Endodermal cell (in vitro differentiated cells): Measurements from ENCODE around the gene CARF. TPM values are rescaled to one million over a fixed set of nuclear protein-coding genes. Genes with fewer than 3 reads are reported as not detected.
"Not testable (repeated sequence)": the region's sequence is repeated elsewhere in the genome, so short reads cannot be mapped to it uniquely, and the experiment has no call there.

Experiments used
- DNase-seq: peaks from one replicate; pipeline ENCODE4 v3.0.0-alpha.2; 2017
- H3K27ac ChIP-seq: 2 replicates; pipeline ENCODE4 v1.5.1; 2013; ENCODE audit warnings: mild to moderate bottlenecking, low read depth, low read length, moderate library complexity
- H3K27me3 ChIP-seq: 2 replicates; pipeline ENCODE4 v1.6.1; 2013; ENCODE audit warnings: mild to moderate bottlenecking, low read length, moderate library complexity; ENCODE audit not compliant: insufficient read depth, control insufficient read depth, poor library complexity, severe bottlenecking
- H3K36me3 ChIP-seq: 2 replicates; pipeline ENCODE4 v1.7.0; 2013; ENCODE audit warnings: mild to moderate bottlenecking, low read length, moderate library complexity; ENCODE audit not compliant: control insufficient read depth, insufficient read depth
- H3K4me1 ChIP-seq: one replicate; pipeline ENCODE4 v1.7.0; 2013; ENCODE audit warnings: low read length; ENCODE audit not compliant: control insufficient read depth, insufficient read depth
- H3K4me3 ChIP-seq: 2 replicates; pipeline ENCODE4 v1.5.1; 2013; ENCODE audit warnings: mild to moderate bottlenecking, low read length, moderate library complexity
- H3K9ac ChIP-seq: 2 replicates; pipeline ENCODE4 v1.6.1; 2013; ENCODE audit warnings: mild to moderate bottlenecking, low read length, moderate library complexity; ENCODE audit not compliant: poor library complexity, severe bottlenecking; ENCODE audit errors: extremely low read depth
- H3K9me3 ChIP-seq: 2 replicates; pipeline ENCODE4 v1.6.1; 2013; ENCODE audit warnings: mild to moderate bottlenecking, low read length, moderate library complexity; ENCODE audit not compliant: control insufficient read depth
- H3K27ac Mint-ChIP-seq: 2 replicates; pipeline ENCODE4 v1.8.0; 2020; ENCODE audit warnings: mixed read lengths
- H3K27me3 Mint-ChIP-seq: 2 replicates; pipeline ENCODE4 v1.8.0; 2021; ENCODE audit warnings: mild to moderate bottlenecking, mixed read lengths; ENCODE audit not compliant: insufficient read depth
- H3K36me3 Mint-ChIP-seq: 2 replicates; pipeline ENCODE4 v1.8.0; 2020; ENCODE audit warnings: low read depth, mixed read lengths
- H3K4me1 Mint-ChIP-seq: 2 replicates; pipeline ENCODE4 v1.8.0; 2020; ENCODE audit warnings: mixed read lengths
- H3K4me3 Mint-ChIP-seq: 2 replicates; pipeline ENCODE4 v1.8.0; 2020; ENCODE audit warnings: mild to moderate bottlenecking, moderate library complexity, mixed read lengths
- H3K9me3 Mint-ChIP-seq: 2 replicates; pipeline ENCODE4 v1.8.0; 2020; ENCODE audit warnings: mild to moderate bottlenecking, mixed read lengths
- CTCF ChIP-seq: fragments of 200-600 bp; sonication (generic); conservative IDR thresholded peaks from 2 replicates; pipeline ENCODE4 v1.5.0; 2021; ENCODE audit warnings: antibody characterized with exemption, mild to moderate bottlenecking
- WGBS, 2 experiments: methylation state at CpG; one replicate each; pipeline versions ENCODE4 v1.1.5 to v1.1.7; 2013; ENCODE audit warnings: missing lambda C conversion rate in 2 of 2, mixed read lengths in 1 of 2; ENCODE audit not compliant: insufficient coverage in 1 of 2, insufficient read length in 1 of 2; 5-methylcytosine and 5-hydroxymethylcytosine counted together
- total RNA-seq, 2 donors: library from RNA; stranded (reverse); fragmentation: NEBNext Ultra II Directional in 1 of 2; extraction: Animal tissue kit (Norgen Biotek cat#: 25700) in 1 of 2; gene quantifications; 2 replicates in 1 of 2; 3 replicates in 1 of 2; pipeline ENCODE4 v1.2.1, GENCODE V29; 2021

CARF gene
- total RNA-seq, 2 donors from 2014 or later: 7.4 to 9.7 TPM

DNA sequence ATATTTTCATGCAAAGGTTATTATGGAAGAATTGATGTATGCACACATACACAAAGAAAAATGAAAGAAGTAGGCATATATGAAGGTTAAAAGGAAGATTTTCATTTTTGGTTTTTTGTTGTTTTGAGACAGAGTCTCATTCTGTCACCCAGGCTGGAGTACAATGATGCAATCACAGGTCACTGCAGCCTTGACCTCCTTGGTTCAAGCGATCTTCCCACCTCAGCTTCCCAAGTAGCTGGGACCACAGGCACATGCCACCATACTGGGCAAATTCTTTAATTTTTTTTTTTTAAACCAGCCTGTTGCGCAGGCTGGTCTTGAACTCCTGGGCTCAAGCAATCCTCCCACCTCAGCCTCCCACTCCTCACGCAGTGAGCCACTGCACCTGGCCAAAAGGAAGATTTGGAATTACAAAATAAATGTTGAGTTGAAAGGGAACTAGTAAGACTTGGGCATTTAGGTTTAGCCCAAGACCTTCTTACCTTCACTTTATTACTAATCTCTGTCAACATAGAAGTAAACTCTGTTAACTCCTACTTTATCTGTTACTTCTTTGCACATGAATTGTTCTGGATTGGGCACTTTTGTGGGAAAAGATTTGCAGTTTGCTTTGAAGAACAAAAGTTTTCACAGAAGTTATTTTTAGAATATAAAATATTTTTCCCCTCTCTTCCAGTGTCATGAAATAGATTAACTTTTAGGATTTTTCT, 70.9 kb downstream of the CARF start:
- TF ChIP-seq CTCF: no peak
- no peaks in the 10 kb centered on the region for H3K27me3 ChIP-seq
- H3K36me3 Mint-ChIP-seq: peaks cover 19% of the 10 kb centered on the region
- peaks cover 3% of the 10 kb centered on the region for H3K4me1 Mint-ChIP-seq
- WGBS, 2 experiments: 93 to 94% methylated on average over 2 to 3 of the region's 3 CpGs
- H3K27me3 Mint-ChIP-seq: no peaks in the 10 kb centered on the region
- no peak for DNase-seq
- H3K9me3 ChIP-seq: no peaks in the 10 kb centered on the region
- H3K27ac ChIP-seq: no peak overlapping the region
- no peaks in the 10 kb centered on the region for H3K4me1 ChIP-seq
- H3K36me3 ChIP-seq: peaks cover 6% of the 10 kb centered on the region
- no peak overlapping the region for H3K4me3 ChIP-seq
- peaks cover 10% of the 10 kb centered on the region for H3K9me3 Mint-ChIP-seq
- no peak overlapping the region for H3K27ac Mint-ChIP-seq
- H3K9ac ChIP-seq: no peak overlapping the region
- H3K4me3 Mint-ChIP-seq: no peak overlapping the region

DNA sequence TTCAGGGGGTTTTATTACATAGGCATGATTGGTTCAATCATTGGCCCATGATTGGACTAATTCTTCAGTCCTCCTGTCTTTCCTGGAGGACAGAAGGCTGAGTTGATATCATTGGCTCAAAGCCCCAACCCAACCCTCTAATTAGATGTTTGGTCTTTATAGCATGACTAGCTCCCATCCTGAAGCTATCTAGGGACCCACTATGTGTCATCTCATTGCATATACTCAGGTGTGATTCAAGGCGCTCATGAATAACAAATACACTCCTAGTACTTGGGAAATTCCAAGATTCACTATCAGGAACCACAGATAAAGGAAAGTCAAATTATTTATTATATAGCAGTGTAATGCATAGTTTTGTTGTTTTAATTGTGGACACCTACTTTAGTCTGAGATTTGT, 77.7 kb downstream of the CARF start:
- H3K27me3 ChIP-seq: no peaks in the 10 kb centered on the region
- Mint-ChIP-seq H3K9me3 (no peaks in the 10 kb centered on the region), H3K4me3 (no peak overlapping the region), H3K4me1 (no peaks in the 10 kb centered on the region), H3K27ac (no peak overlapping the region), H3K27me3 (no peaks in the 10 kb centered on the region), H3K36me3 (no peaks in the 10 kb centered on the region)
- H3K4me1 ChIP-seq: no peaks in the 10 kb centered on the region
- no peaks in the 10 kb centered on the region for H3K9me3 ChIP-seq
- no peak for DNase-seq
- H3K4me3 ChIP-seq: no peak overlapping the region
- no peak overlapping the region for H3K9ac ChIP-seq
- no peak for TF ChIP-seq CTCF
- H3K36me3 ChIP-seq: no peaks in the 10 kb centered on the region
- no peak overlapping the region for H3K27ac ChIP-seq
- 100% methylated on average over 1 of the region's 1 CpG; no CpG with 5 or more reads in 1 of the 2 experiments for WGBS, 2 experiments

GRCh38 chr2:202990501-202990900, 78.4 kb downstream of the CARF start:
- Histone ChIP-seq H3K9me3 (no peaks in the 10 kb centered on the region), H3K27me3 (no peaks in the 10 kb centered on the region), H3K9ac (no peak overlapping the region), H3K36me3 (no peaks in the 10 kb centered on the region), H3K27ac (no peak overlapping the region), H3K4me1 (no peaks in the 10 kb centered on the region), H3K4me3 (no peak overlapping the region)
- 87% methylated on average over 3 of the region's 3 CpGs; no CpG with 5 or more reads in 1 of the 2 experiments for WGBS, 2 experiments
- Mint-ChIP-seq H3K4me1 (no peaks in the 10 kb centered on the region), H3K9me3 (no peaks in the 10 kb centered on the region), H3K36me3 (no peaks in the 10 kb centered on the region), H3K27ac (no peak overlapping the region), H3K4me3 (no peak overlapping the region), H3K27me3 (no peaks in the 10 kb centered on the region)
- DNase-seq: no peak
- no peak for TF ChIP-seq CTCF

DNA sequence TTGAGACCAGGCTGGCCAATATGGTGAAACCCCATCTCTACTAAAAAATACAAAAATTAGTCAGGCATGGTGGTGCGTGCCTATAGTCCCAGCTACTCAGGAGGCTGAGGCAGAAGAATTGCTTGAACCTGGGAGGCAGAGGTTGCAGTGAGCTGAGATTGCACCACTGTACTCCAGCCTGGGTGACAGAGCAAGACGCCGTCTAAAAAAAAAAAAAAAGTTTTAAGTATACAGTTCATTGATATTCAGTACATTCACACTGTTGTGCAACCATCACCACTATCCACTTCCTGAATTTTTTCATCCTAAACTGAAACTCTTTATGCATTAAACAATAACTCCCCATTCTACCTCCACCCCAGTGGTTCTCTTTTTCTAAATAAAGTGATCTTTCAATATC, 85.0 kb downstream of the CARF start:
- H3K4me3 ChIP-seq, H3K27me3 Mint-ChIP-seq, H3K36me3 Mint-ChIP-seq, DNase-seq, H3K27ac ChIP-seq, H3K27ac Mint-ChIP-seq, H3K4me1 Mint-ChIP-seq, H3K4me3 Mint-ChIP-seq, H3K9me3 ChIP-seq, H3K27me3 ChIP-seq, H3K9ac ChIP-seq, H3K4me1 ChIP-seq, H3K36me3 ChIP-seq, H3K9me3 Mint-ChIP-seq: not testable (repeated sequence)
- WGBS, 2 experiments: 82% methylated on average over 1 of the region's 3 CpGs; no CpG with 5 or more reads in 1 of the 2 experiments
